ENCODE measurements around the gene CPNE2.

CPNE2 gene

GRCh38 chr16:57137043-57137442, 44.7 kb downstream of the CPNE2 start:
- Histone ChIP-seq H3K36me3 (replicated peaks) (no peaks in the 10 kb centered on the region), H3K27ac (no peak overlapping the region), H3K27me3 (replicated peaks) (no peaks in the 10 kb centered on the region), H3K4me3 (ENCODE audit: low read depth, low read length) (no peak overlapping the region)
- in situ Hi-C loops (cut with HindIII; ENCODE audit: low pct_ligation_motif_present, low sequenced_read_pairs): no loop called here
- DNase-seq: no peak
- TF ChIP-seq, protein P1, sequence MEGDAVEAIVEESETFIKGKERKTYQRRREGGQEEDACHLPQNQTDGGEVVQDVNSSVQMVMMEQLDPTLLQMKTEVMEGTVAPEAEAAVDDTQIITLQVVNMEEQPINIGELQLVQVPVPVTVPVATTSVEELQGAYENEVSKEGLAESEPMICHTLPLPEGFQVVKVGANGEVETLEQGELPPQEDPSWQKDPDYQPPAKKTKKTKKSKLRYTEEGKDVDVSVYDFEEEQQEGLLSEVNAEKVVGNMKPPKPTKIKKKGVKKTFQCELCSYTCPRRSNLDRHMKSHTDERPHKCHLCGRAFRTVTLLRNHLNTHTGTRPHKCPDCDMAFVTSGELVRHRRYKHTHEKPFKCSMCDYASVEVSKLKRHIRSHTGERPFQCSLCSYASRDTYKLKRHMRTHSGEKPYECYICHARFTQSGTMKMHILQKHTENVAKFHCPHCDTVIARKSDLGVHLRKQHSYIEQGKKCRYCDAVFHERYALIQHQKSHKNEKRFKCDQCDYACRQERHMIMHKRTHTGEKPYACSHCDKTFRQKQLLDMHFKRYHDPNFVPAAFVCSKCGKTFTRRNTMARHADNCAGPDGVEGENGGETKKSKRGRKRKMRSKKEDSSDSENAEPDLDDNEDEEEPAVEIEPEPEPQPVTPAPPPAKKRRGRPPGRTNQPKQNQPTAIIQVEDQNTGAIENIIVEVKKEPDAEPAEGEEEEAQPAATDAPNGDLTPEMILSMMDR (IDR thresholded peaks at IDR 0.05; ENCODE audit: low read depth, low read length, missing control alignments): no peak

- no peak overlapping the region for H3K4me3 ChIP-seq (ENCODE audit: low read depth, low read length)
- DNase-seq: no peak
- no peaks in the 10 kb centered on the region for H3K36me3 ChIP-seq (replicated peaks)
- in situ Hi-C loops (cut with HindIII; ENCODE audit: low pct_ligation_motif_present, low sequenced_read_pairs): no loop called here
- H3K27me3 ChIP-seq (replicated peaks): no peaks in the 10 kb centered on the region
- H3K27ac ChIP-seq: no peak overlapping the region
- TF ChIP-seq, protein P1 (IDR thresholded peaks at IDR 0.05; ENCODE audit: low read depth, low read length, missing control alignments): no peak
These were observed 45.3 kb downstream of the CPNE2 start for GRCh38 chr16:57137566-57138273.

DNA sequence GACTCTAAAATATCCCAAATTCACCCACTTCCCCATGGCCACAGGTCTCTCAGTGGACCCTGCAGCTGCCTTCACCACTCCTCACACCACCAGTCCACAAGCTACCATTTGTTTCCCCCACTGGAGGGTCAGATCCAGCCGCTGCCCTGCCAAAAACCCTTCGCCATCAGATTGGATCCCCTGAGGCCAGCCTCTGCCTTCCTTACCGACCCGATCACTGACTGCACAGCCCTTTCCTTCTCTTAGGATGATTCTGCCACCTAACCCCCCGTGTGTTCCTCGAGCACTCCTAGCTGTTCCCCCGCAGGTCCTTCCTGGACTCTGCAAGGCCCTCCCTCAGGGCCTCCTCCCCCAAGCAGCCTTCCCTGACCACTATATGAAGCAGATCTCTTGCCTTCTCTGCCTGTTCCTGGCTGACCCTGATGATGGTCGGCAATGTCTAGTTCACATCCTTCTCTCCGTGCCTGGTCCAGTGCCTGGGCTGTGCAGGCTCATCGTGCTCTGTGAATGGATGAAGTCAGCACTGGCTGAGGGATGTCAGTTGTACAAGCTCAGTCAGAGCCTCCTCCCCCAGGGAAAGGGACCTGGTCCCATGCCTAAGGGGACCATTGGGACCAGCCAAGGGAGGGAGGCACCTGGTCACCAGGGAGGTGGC, 46.0 kb downstream of the CPNE2 start:
- no peak for DNase-seq
- no peak overlapping the region for H3K27ac ChIP-seq
- H3K4me3 ChIP-seq (ENCODE audit: low read depth, low read length): no peak overlapping the region
- TF ChIP-seq, protein P1 (IDR thresholded peaks at IDR 0.05; ENCODE audit: low read depth, low read length, missing control alignments): no peak
- in situ Hi-C loops (cut with HindIII; ENCODE audit: low pct_ligation_motif_present, low sequenced_read_pairs): no loop called here
- no peaks in the 10 kb centered on the region for H3K27me3 ChIP-seq (replicated peaks)
- no peaks in the 10 kb centered on the region for H3K36me3 ChIP-seq (replicated peaks)

- in situ Hi-C loops (cut with HindIII; ENCODE audit: low pct_ligation_motif_present, low sequenced_read_pairs): no loop called here
- no peak overlapping the region for H3K4me3 ChIP-seq (ENCODE audit: low read depth, low read length)
- DNase-seq: no peak
These were observed 48.7 kb downstream of the CPNE2 start for GRCh38 chr16:57140931-57141668.

DNA sequence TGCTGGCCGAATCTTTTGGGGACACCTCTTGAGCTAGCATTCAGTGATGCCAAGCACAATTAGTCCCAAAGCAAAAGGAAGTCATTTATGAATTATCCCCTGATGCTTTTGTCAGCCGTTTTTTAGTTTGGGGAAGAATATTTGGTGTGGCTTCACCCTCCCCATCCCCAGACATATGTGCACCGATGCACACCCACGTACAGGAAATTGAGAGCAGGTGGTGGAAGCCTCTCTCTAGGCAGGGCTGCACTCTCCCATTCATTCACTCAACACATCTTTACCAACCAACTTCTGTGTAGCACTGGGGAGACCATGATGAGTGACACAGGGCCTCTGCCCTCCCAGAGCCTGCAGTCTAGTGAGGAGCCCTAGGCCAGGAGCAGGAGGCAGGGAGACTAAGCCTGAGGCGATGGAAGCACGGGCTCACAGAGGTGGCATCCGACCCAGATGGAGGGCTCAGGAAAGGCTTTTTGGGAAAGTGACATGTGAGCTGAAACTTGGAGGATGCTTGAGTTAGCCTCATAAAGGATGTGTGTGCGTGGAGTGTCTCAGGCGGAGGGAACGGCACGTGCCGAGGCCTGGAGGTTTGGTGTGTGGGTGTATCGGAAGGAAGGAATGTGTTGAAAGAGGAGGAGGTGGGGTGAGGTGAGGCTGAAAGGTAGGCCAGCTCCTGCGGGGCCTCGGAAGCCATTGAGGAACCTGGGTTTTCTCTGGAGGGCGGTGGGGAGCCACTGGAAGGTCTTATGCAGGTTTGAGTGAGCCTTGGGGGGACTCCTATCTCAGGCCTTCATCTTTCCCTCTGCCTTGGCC, 49.6 kb downstream of the CPNE2 start:
- TF ChIP-seq, protein P1 (IDR thresholded peaks at IDR 0.05; ENCODE audit: low read depth, low read length, missing control alignments): no peak
- H3K36me3 ChIP-seq (replicated peaks): no peaks in the 10 kb centered on the region
- H3K4me3 ChIP-seq (ENCODE audit: low read depth, low read length): no peak overlapping the region
- DNase-seq: no peak
- in situ Hi-C loops (cut with HindIII; ENCODE audit: low pct_ligation_motif_present, low sequenced_read_pairs): no loop called here
- no peak overlapping the region for H3K27ac ChIP-seq
- no peaks in the 10 kb centered on the region for H3K27me3 ChIP-seq (replicated peaks)

More at GRCh38 chr16:57140931-57141668, 48.7 kb downstream of the CPNE2 start:
- TF ChIP-seq, protein P1 (IDR thresholded peaks at IDR 0.05; ENCODE audit: low read depth, low read length, missing control alignments): no peak
- Histone ChIP-seq H3K27ac (no peak overlapping the region), H3K36me3 (replicated peaks) (no peaks in the 10 kb centered on the region), H3K27me3 (replicated peaks) (no peaks in the 10 kb centered on the region)

Data from brain microvascular endothelial cell (primary cell).